Measurements from ENCODE around the gene AGO1.

The AGO1 gene

GRCh38 chr1:35882945-35883634, at the start of gene AGO1:
AGO1 (plus strand) TSS chr1:35883209; CDS start chr1:35883422, 213 bp downstream.
- Histone ChIP-seq H3K4me1 (ENCODE audit: control insufficient read depth, insufficient read depth, low read length) (peaks cover 3% of the 10 kb centered on the region), H3K9ac (ENCODE audit: low read length) (peak within 1 kb of the TSS; percentile 97), H3K9me3 (ENCODE audit: control insufficient read depth, low read length) (no peaks in the 10 kb centered on the region), H3K27me3 (replicated peaks; ENCODE audit: control insufficient read depth, insufficient read depth, low read length) (no peaks in the 10 kb centered on the region), H3K4me3 (ENCODE audit: low read length) (peak within 1 kb of the TSS; percentile 99), H3K36me3 (ENCODE audit: control insufficient read depth, insufficient read depth, low read length, severe bottlenecking) (no peaks in the 10 kb centered on the region)
- peak; percentile 98 for DNase-seq (ENCODE audit: low read depth)

DNA sequence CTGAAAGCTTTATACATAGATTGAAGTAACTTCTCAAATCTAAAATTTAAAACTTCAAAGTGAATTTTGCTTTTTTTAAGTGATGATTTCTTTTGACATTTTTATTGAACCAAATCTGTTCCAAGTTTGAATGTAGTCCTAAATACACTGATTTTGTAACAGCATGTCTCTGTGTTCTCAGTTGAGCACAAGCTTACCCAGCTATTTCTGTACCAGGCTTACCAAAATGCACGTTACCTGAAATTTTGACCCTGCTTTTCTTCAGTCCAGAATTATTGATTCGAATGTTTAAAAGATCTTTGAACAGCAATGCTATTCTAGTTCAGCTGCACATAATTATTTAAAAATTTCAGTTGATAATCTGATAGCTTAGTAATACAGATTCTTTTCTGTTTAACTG, 49.6 kb upstream of the AGO1 start:
- H3K4me3 ChIP-seq (ENCODE audit: low read length), result no peak overlapping the region
- H3K9ac ChIP-seq (ENCODE audit: low read length), result no peak overlapping the region
- no peaks in the 10 kb centered on the region for H3K4me1 ChIP-seq (ENCODE audit: control insufficient read depth, insufficient read depth, low read length)
- H3K9me3 ChIP-seq (ENCODE audit: control insufficient read depth, low read length), result no peaks in the 10 kb centered on the region
- DNase-seq (ENCODE audit: low read depth), result no peak
- peaks cover 58% of the 10 kb centered on the region for H3K36me3 ChIP-seq (ENCODE audit: control insufficient read depth, insufficient read depth, low read length, severe bottlenecking)
- no peaks in the 10 kb centered on the region for H3K27me3 ChIP-seq (replicated peaks; ENCODE audit: control insufficient read depth, insufficient read depth, low read length)

- no peak for DNase-seq (ENCODE audit: low read depth)
- Histone ChIP-seq H3K27me3 (replicated peaks; ENCODE audit: control insufficient read depth, insufficient read depth, low read length) (no peaks in the 10 kb centered on the region), H3K36me3 (ENCODE audit: control insufficient read depth, insufficient read depth, low read length, severe bottlenecking) (peaks cover 51% of the 10 kb centered on the region), H3K9ac (ENCODE audit: low read length) (no peak overlapping the region), H3K9me3 (ENCODE audit: control insufficient read depth, low read length) (no peaks in the 10 kb centered on the region), H3K4me3 (ENCODE audit: low read length) (no peak overlapping the region), H3K4me1 (ENCODE audit: control insufficient read depth, insufficient read depth, low read length) (no peaks in the 10 kb centered on the region)
These were observed 48.8 kb upstream of the AGO1 start for GRCh38 chr1:35834218-35834617.

DNA sequence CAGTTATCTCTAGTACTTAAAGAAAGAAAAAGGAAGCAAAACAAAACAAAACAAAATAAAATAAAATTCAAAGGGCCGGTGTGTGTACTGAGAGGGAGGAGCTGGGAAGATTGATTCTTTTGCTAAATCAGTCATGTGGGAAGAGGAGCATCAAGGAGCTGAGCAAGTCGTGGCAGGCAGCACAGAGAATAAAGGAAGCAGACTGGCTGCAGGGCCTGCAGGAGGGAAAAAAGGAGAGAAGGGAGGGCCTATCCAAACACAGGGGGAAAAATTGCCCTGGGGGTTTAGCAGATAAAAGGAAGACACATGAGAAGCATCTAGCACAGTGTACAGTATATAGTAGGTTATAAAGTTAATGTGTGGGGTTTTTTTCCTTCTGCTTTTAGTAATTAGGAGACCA, 47.6 kb upstream of the AGO1 start:
- no peak for DNase-seq (ENCODE audit: low read depth)
- Histone ChIP-seq H3K27me3 (replicated peaks; ENCODE audit: control insufficient read depth, insufficient read depth, low read length) (no peaks in the 10 kb centered on the region), H3K36me3 (ENCODE audit: control insufficient read depth, insufficient read depth, low read length, severe bottlenecking) (peaks cover 54% of the 10 kb centered on the region), H3K4me3 (ENCODE audit: low read length) (no peak overlapping the region), H3K9me3 (ENCODE audit: control insufficient read depth, low read length) (no peaks in the 10 kb centered on the region), H3K4me1 (ENCODE audit: control insufficient read depth, insufficient read depth, low read length) (no peaks in the 10 kb centered on the region), H3K9ac (ENCODE audit: low read length) (no peak overlapping the region)

GRCh38 chr1:35836734-35837133, 46.3 kb upstream of the AGO1 start:
- H3K27me3 ChIP-seq (replicated peaks; ENCODE audit: control insufficient read depth, insufficient read depth, low read length), result no peaks in the 10 kb centered on the region
- no peak overlapping the region for H3K9ac ChIP-seq (ENCODE audit: low read length)
- no peak overlapping the region for H3K4me3 ChIP-seq (ENCODE audit: low read length)
- no peaks in the 10 kb centered on the region for H3K9me3 ChIP-seq (ENCODE audit: control insufficient read depth, low read length)
- no peaks in the 10 kb centered on the region for H3K4me1 ChIP-seq (ENCODE audit: control insufficient read depth, insufficient read depth, low read length)
- no peak for DNase-seq (ENCODE audit: low read depth)
- H3K36me3 ChIP-seq (ENCODE audit: control insufficient read depth, insufficient read depth, low read length, severe bottlenecking), result peaks cover 61% of the 10 kb centered on the region

GRCh38 chr1:35838693-35839245, 44.2 kb upstream of the AGO1 start:
- Histone ChIP-seq H3K36me3 (ENCODE audit: control insufficient read depth, insufficient read depth, low read length, severe bottlenecking) (peaks cover 64% of the 10 kb centered on the region), H3K4me3 (ENCODE audit: low read length) (no peak overlapping the region)
- peak; percentile 22 for DNase-seq (ENCODE audit: low read depth)

GRCh38 chr1:35844826-35845225, 38.2 kb upstream of the AGO1 start:
- Histone ChIP-seq H3K4me3 (ENCODE audit: low read length) (no peak overlapping the region), H3K27me3 (replicated peaks; ENCODE audit: control insufficient read depth, insufficient read depth, low read length) (no peaks in the 10 kb centered on the region), H3K4me1 (ENCODE audit: control insufficient read depth, insufficient read depth, low read length) (no peaks in the 10 kb centered on the region), H3K9me3 (ENCODE audit: control insufficient read depth, low read length) (no peaks in the 10 kb centered on the region), H3K9ac (ENCODE audit: low read length) (no peak overlapping the region), H3K36me3 (ENCODE audit: control insufficient read depth, insufficient read depth, low read length, severe bottlenecking) (peaks cover 50% of the 10 kb centered on the region)
- no peak for DNase-seq (ENCODE audit: low read depth)

More at GRCh38 chr1:35838693-35839245, 44.2 kb upstream of the AGO1 start:
- H3K9me3 ChIP-seq (ENCODE audit: control insufficient read depth, low read length), result no peaks in the 10 kb centered on the region
- H3K9ac ChIP-seq (ENCODE audit: low read length), result no peak overlapping the region
- H3K4me1 ChIP-seq (ENCODE audit: control insufficient read depth, insufficient read depth, low read length), result no peaks in the 10 kb centered on the region
- H3K27me3 ChIP-seq (replicated peaks; ENCODE audit: control insufficient read depth, insufficient read depth, low read length), result no peaks in the 10 kb centered on the region

DNA sequence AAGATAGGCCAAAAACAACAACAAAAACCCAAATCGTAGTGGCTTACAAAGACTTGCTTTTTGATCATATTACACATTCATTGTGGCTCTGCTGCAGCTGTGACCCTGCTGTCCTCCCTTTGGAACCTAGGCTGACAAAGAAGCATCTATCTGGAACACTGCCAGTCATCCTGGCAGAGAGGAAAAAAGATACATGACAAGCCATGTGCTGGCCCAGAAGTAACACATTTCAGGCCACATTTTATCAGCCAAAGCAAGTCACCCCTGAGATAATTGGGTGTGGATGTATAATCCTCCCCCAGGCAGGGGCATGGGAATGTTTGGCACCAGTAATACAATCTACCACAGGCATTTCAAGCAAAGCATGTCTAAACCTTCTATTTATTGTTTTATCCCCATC, 37.2 kb upstream of the AGO1 start:
- Histone ChIP-seq H3K9me3 (ENCODE audit: control insufficient read depth, low read length) (no peaks in the 10 kb centered on the region), H3K4me1 (ENCODE audit: control insufficient read depth, insufficient read depth, low read length) (peaks cover 2% of the 10 kb centered on the region), H3K9ac (ENCODE audit: low read length) (no peak overlapping the region), H3K27me3 (replicated peaks; ENCODE audit: control insufficient read depth, insufficient read depth, low read length) (no peaks in the 10 kb centered on the region), H3K36me3 (ENCODE audit: control insufficient read depth, insufficient read depth, low read length, severe bottlenecking) (peaks cover 51% of the 10 kb centered on the region), H3K4me3 (ENCODE audit: low read length) (no peak overlapping the region)
- DNase-seq (ENCODE audit: low read depth), result peak; percentile 7

GRCh38 chr1:35847935-35848565, 35.0 kb upstream of the AGO1 start:
- peaks cover 16% of the 10 kb centered on the region for H3K4me1 ChIP-seq (ENCODE audit: control insufficient read depth, insufficient read depth, low read length)
- H3K36me3 ChIP-seq (ENCODE audit: control insufficient read depth, insufficient read depth, low read length, severe bottlenecking), result peaks cover 36% of the 10 kb centered on the region
- no peak for DNase-seq (ENCODE audit: low read depth)
- H3K9ac ChIP-seq (ENCODE audit: low read length), result no peak overlapping the region
- H3K4me3 ChIP-seq (ENCODE audit: low read length), result no peak overlapping the region
- no peaks in the 10 kb centered on the region for H3K27me3 ChIP-seq (replicated peaks; ENCODE audit: control insufficient read depth, insufficient read depth, low read length)
- no peaks in the 10 kb centered on the region for H3K9me3 ChIP-seq (ENCODE audit: control insufficient read depth, low read length)

- Histone ChIP-seq H3K27me3 (replicated peaks; ENCODE audit: control insufficient read depth, insufficient read depth, low read length) (no peaks in the 10 kb centered on the region), H3K4me3 (ENCODE audit: low read length) (no peak overlapping the region), H3K9ac (ENCODE audit: low read length) (no peak overlapping the region), H3K36me3 (ENCODE audit: control insufficient read depth, insufficient read depth, low read length, severe bottlenecking) (peaks cover 42% of the 10 kb centered on the region), H3K9me3 (ENCODE audit: control insufficient read depth, low read length) (no peaks in the 10 kb centered on the region), H3K4me1 (ENCODE audit: control insufficient read depth, insufficient read depth, low read length) (peaks cover 16% of the 10 kb centered on the region)
- no peak for DNase-seq (ENCODE audit: low read depth)
These were observed 33.0 kb upstream of the AGO1 start for GRCh38 chr1:35850051-35850450.

DNA sequence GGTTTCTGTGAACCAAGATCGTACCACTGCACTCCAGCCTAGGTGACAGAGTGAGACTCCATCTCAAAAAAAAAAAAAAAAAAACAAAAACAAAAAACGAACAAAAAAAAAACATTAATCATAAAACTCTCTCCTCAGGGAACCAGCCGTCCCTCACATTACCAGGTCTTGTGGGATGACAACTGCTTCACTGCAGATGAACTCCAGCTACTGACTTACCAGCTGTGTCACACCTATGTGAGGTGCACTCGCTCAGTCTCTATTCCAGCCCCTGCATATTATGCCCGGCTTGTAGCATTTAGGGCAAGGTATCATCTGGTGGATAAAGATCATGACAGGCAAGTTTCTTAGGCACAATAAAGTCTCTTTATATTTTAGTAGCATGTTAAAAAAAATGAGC, 32.3 kb upstream of the AGO1 start:
- no peaks in the 10 kb centered on the region for H3K27me3 ChIP-seq (replicated peaks; ENCODE audit: control insufficient read depth, insufficient read depth, low read length)
- no peak for DNase-seq (ENCODE audit: low read depth)
- H3K9ac ChIP-seq (ENCODE audit: low read length), result no peak overlapping the region
- no peak overlapping the region for H3K4me3 ChIP-seq (ENCODE audit: low read length)
- no peaks in the 10 kb centered on the region for H3K9me3 ChIP-seq (ENCODE audit: control insufficient read depth, low read length)
- H3K36me3 ChIP-seq (ENCODE audit: control insufficient read depth, insufficient read depth, low read length, severe bottlenecking), result peaks cover 48% of the 10 kb centered on the region
- H3K4me1 ChIP-seq (ENCODE audit: control insufficient read depth, insufficient read depth, low read length), result peaks cover 16% of the 10 kb centered on the region
